ENCODE results near the gene KCNQ1OT1.

DNA sequence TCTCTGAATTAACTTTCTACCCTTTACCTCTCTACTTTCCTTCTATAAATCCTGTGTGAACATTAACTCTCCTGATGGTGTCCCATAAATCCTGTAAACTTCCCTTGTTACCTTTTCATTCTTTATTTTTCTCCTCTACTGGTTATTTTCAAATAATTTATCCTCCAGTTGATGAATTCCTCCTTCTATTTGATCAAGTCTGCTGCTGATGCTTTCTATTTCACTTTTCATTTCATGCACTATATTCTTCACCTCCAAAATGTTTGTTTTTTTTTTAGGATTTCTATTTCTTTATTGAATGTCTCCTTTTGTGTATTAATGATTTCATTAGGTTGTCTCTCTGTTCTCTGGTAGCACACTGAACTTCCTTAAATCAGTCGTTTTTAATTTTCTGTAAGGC lies 68.6 kb downstream of the KCNQ1OT1 start:
- TF ChIP-seq POLR2A (IDR thresholded peaks at IDR 0.05), result no peak
- TF ChIP-seq, protein P1, sequence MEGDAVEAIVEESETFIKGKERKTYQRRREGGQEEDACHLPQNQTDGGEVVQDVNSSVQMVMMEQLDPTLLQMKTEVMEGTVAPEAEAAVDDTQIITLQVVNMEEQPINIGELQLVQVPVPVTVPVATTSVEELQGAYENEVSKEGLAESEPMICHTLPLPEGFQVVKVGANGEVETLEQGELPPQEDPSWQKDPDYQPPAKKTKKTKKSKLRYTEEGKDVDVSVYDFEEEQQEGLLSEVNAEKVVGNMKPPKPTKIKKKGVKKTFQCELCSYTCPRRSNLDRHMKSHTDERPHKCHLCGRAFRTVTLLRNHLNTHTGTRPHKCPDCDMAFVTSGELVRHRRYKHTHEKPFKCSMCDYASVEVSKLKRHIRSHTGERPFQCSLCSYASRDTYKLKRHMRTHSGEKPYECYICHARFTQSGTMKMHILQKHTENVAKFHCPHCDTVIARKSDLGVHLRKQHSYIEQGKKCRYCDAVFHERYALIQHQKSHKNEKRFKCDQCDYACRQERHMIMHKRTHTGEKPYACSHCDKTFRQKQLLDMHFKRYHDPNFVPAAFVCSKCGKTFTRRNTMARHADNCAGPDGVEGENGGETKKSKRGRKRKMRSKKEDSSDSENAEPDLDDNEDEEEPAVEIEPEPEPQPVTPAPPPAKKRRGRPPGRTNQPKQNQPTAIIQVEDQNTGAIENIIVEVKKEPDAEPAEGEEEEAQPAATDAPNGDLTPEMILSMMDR (IDR thresholded peaks at IDR 0.05), result no peak
- TF ChIP-seq EP300 (IDR thresholded peaks at IDR 0.05), result no peak
